ENCODE measurements around the gene CFL1.

- TF ChIP-seq POLR2A (IDR thresholded peaks at IDR 0.05) = no peak
- no peak for TF ChIP-seq CTCF (IDR thresholded peaks at IDR 0.05)
These were observed 46.1 kb downstream of the CFL1 start for GRCh38 chr11:65811764-65812475.

All from vagina (tissue), 2 donors.